GM15510 (cell line): ENCODE measurements around the gene DDR2.

Experiments
- POLR2A ChIP-seq: IDR thresholded peaks from 3 replicates; pipeline ENCODE4 v1.6.1; 2011; ENCODE audit warnings: borderline replicate concordance; ENCODE audit not compliant: insufficient read length; ENCODE audit errors: extremely low read depth

Gene DDR2

DNA sequence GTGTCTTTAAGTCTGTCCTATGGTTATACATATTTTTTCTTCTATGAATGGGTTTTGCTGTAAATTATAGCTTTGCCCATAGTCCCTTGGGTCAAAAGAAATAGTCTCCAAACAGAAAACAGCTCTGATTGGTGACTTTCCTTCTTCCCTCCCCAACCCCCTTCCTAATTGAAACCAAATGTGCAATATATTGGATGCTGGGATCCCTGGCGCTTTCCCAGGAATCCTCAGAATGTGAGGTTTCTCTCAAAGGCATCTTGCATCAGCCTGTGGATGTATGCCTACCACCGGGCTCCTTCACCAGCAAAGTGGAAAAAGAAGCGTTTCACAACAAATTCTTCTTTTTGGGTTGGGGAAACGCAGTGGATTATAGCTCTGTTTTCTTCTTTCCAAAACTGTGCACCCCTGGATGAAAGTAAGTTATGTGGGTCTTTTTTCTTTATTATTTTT lies at the start of gene DDR2:
TSS of gene DDR2 (plus strand) at position 248 of the 450 bp plus-strand sequence. CDS start 86,600 bp downstream, outside the sequence.
- TF ChIP-seq POLR2A: no peak

DNA sequence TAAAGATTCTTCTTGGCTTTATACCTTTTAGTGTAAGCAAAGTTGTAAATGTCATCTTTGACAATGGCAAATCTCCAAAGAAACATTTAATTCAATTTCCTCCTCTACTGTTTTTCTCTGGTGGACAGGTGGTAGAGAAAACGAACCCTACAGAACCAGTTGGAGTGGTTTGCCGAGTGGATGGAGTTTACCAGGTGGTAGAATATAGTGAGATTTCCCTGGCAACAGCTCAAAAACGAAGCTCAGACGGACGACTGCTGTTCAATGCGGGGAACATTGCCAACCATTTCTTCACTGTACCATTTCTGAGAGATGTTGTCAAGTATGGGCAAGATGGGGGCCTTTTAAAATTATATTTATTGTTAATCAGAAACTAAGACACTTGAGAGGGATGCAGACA lies 44.9 kb upstream of the DDR2 start:
- no peak for TF ChIP-seq POLR2A

DNA sequence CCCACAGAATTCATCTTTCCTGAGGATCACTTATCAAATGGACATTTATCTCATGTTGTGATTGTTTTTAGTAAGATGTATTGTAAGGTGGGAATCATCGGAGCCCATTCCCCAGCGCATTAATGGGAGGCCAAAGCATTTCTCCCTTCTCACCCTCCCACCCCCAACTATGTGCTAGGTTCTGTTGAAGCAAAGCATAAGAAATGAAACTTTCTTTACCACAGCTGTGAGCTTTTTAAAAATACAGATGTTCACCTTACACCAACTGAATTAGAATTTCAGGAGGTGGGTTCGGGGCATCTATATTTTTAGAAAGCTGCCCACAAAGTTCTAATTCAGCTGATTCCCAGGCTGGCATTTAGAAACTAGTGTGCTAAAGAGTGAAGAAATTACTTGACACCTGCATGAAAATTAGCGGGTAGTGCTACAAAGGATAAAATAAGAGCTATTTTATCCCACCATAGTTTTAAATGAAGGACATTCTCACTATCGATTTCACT lies 44.5 kb upstream of the DDR2 start:
- no peak for TF ChIP-seq POLR2A

- no peak for TF ChIP-seq POLR2A
These were observed 42.2 kb upstream of the DDR2 start for GRCh38 chr1:162590101-162590500.

- no peak for TF ChIP-seq POLR2A
These were observed 41.6 kb upstream of the DDR2 start for GRCh38 chr1:162590686-162591085.

DNA sequence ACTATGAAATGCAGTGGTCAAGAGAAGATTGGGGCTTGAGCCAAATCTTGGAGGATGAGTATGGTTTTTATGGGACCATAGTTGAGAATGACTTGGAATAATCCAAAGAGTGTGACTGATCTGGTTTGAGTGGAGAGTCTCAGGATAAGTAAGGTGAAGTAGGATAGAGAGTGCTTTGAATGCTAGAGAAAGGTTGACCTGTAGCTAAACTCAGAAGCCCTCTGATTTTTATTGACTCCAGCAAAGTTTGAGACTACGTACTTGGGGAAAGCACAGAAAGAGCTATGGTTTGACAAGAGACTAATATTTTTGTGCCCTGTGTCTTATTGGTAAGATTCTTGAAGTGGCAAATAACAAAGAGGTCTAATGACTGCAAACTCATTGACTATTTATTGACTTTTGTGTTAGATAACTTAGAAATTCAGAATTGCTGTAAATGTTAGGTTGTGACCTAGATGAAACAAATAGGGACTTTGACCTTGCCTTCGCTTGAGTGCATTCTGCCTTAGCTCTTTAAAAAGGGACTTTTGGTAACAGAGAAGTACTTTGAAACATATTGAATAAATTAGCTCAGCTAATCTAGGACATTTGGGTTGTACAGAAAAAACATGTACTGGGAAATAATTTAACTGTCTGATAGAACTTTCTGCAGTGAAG lies 35.6 kb upstream of the DDR2 start:
- TF ChIP-seq POLR2A: no peak

GRCh38 chr1:162599451-162599850 lies 32.8 kb upstream of the DDR2 start:
- TF ChIP-seq POLR2A: no peak

DNA sequence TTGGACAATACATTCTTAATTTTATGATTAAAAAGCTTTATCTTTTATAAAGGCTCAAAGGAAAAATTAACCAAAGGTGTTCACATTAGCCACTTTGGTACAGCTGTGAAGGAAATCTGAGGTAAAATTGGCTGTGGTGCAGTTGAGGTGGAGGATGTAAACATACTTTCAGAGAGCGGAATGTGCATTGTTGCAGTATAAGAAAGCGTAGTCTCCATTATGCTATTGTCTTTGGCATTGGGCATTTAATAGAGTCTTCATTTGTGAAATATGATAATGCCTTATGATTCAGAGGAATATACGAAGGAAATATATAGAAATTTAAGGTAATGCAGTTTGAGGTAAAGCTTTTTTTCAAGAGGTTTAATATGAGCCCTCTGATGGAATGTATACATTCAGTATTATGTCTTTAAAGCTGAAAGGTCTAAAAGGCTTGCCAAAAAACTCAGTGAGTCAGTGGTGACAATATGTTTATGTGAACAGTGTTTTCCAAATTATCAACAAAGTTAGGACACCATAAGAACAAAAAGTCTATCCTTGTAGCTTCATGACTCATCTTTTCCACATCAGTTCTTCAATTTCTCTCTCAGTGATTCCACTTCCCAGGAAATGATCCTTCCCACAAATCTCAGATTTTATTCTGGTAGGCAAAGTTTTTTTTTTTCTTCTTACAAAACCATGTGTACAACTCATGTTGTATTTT lies 26.9 kb upstream of the DDR2 start:
- no peak for TF ChIP-seq POLR2A

DNA sequence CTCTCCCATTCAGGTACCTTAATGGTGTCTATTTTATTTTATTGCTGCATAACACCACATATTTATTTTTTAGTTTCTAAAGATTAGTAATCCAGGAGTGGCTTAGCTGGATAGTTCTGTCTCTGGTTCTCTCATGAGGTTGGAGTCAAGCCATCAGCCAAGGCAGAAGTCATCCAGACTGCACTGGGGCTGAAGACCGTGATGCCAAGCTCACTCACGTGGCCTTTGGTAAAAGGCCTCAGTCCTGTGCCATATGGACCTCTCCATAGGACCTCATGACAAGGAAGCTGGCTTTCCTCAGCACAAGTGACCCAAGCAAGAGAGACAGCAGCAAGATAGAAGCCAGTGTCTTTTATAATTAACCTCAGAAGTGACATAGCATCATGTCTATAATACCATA lies 23.0 kb upstream of the DDR2 start:
- TF ChIP-seq POLR2A: no peak

DNA sequence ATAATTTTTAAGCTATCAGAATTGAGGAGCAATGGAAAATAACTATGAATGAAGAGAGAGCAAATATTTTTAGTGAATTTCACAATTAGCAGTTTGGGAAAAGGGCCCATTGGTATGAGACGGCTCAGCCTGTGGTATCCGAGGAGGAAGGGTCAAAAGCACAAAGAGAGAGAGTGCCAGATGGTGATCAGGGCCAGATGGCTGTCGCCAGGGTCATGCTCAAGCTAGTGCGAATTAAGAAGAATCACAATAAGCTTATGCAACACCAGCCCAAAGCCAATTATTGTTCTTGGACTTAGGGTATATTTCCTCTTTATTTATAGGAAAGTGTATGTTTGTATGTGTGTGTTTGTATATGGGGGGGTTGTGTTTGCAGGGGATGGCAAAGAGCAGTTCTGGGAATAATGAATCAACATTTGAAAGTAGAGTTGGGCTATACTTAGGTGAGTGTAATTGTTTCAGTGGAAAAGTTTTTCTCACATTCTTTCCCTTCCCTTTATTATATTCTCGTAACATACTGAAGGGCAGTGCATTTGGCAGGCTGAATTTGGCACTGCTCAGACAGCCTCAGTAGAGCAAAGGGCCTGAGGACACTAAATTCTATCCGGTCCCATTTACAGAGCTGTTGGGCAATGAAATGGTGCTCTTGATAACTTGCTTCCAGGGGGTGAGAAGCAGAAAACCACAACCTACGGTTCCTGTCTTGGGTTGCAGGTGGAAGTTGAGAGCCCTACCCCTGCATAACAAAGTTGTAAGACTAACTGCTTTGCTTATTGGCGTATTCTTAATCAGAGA lies 19.5 kb upstream of the DDR2 start:
- TF ChIP-seq POLR2A: no peak

DNA sequence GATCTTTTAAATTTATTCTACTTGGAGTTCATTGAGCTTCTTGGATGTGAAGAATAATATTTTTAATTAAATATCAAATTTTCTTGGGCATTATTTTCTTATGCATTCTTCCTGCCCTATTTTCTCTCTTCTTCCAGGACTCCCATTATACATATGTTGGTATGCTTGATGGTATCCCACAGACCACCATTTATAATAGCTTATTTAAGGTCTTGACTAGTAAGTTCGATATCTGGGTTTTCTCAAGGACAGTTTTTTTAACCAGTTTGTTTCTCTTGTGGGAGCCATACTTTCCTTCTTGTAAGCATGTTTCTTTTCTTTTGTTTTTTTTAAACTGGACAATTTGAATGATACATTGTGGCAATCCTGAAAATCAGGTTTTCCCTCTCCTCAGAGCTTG lies 15.4 kb upstream of the DDR2 start:
- TF ChIP-seq POLR2A: no peak

DNA sequence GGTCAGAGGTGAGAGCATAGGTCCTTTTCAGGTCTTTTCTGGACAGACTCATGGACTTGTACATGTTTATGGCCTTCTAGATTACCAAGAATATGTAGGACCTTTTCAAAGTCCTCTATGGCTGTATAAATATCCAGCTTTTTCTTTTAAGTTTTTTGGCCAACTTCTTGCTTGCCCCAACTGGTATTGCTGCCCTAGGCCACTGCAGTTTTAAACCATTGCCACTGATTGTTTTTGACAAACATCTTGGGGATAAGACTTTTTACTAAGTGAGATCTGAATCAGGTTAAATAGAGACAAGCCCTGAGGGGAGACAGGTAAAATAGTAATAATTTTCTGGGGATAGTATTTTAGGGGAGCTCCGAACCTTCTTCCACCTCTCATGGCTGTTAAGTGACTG lies 14.8 kb upstream of the DDR2 start:
- no peak for TF ChIP-seq POLR2A

- no peak for TF ChIP-seq POLR2A
These were observed 13.2 kb upstream of the DDR2 start for GRCh38 chr1:162619076-162619475.

DNA sequence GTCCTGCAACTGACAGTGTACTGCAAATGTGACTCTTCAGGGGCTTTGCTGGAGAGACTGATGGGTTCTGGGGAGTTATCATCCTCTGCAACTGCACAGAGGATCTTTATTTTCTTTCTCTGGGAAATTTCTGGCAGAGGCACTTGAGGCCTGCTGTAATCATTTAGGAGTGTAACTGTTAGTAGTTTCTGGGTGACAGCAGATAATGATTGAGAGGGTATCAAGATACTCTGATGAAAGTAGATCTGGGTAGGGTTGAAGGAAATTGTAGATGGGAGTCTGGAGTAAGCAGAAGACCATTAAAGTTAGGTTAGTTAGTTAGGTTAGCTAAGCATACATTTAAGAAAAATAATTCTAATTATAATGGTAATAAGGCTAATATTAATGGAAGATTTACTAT lies 11.0 kb upstream of the DDR2 start:
- no peak for TF ChIP-seq POLR2A

- TF ChIP-seq POLR2A: no peak
These were observed 6.6 kb upstream of the DDR2 start for GRCh38 chr1:162625679-162626078.
